GM21367 (cell line): ENCODE results near the gene PRR36.
A peak's percentile ranks its signal among the peaks of the same experiment; 100 is the strongest.

Experiments
- ATAC-seq: cut with Tn5 transposase; IDR thresholded peaks from one replicate; pipeline ENCODE4 v1.9.1; 2021; ENCODE audit not compliant: unreplicated experiment

Gene PRR36

DNA sequence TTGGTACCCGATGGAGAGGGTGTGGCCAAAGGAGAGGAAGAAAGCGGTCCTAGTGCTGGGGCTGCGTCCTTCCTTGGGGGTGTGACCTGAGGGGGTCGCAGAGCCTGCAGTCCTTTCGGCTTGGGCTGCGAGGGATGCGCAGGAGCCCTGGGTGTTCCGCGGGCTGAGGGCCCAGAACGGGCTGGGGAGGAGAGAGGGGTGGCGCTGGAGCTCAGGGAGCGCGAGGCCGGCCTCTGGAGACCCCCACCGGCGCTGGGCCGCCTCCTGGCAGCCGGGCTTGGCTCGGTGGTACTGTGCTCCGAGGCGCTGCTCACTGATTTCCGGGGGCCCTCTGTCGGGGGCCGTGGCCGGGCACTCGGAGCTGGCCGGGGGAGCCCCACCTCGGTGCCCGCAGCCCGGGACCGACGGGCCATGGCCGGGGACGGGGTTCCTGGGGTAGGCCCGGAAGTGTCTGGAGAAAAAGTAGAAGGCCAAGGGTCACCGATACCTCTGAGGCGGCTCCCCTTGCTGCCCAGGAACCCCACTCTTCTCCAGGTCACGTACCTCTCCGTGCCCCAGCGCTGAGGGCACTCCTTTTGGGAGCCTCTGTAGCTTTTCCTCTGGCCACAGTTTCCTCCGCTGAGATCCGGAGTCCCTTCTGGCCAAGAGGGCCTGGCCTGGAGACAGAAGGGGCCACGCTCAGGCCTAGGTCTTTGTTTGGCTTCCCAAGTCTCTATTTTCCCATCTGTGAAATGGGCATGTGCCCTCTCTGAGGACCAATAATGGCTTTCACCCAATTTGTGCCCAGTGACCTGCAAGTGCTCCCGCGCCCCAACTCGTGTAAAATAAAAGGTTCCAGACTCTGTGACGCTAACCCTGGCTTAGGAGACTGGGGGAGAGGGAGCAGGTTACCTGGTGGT is 1.6 kb downstream of the PRR36 start:
- no peak for ATAC-seq

DNA sequence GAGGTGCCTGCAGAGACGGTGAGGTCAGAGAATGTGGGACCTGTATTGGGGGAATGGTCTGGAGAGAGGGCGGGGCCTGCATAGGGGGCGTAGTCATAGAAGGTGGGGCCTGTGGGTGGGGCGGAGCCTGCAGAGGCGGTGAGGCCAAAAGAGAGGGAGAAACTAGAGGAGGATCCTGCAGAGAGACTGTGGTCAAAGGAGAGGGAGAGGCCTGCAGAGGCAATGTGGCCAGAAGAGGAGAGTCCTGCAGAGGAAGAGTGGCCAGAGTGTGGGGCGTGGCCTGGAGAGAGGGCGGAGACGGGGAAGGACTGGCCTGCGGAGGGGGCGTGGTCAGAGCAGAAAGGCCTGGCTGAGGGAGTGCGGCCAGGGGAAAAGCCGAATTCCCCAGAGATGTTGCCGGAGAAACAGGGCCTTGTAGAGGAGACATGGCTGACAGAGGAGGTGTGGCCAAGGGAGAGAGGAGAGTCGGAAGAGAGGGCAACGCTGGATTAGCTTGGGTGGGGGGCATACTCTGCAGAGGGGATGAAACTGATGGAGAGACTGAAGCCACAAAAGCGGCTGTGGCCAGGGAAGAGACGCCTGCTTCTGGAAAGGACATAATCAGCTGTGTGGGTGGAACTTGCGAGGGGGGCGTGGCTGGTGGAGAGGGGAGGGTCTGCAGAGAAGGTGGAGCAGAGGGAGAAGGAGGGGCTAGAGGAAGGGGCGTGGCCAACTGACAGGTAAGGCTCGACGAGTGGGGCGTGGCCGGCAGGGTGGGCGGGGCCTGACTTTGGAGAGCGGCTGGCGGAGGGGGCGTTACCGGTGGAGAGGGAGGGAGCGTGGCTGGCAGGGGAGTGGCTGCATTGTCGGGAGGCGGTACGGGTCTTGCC is 2.5 kb downstream of the PRR36 start:
- ATAC-seq, result no peak

DNA sequence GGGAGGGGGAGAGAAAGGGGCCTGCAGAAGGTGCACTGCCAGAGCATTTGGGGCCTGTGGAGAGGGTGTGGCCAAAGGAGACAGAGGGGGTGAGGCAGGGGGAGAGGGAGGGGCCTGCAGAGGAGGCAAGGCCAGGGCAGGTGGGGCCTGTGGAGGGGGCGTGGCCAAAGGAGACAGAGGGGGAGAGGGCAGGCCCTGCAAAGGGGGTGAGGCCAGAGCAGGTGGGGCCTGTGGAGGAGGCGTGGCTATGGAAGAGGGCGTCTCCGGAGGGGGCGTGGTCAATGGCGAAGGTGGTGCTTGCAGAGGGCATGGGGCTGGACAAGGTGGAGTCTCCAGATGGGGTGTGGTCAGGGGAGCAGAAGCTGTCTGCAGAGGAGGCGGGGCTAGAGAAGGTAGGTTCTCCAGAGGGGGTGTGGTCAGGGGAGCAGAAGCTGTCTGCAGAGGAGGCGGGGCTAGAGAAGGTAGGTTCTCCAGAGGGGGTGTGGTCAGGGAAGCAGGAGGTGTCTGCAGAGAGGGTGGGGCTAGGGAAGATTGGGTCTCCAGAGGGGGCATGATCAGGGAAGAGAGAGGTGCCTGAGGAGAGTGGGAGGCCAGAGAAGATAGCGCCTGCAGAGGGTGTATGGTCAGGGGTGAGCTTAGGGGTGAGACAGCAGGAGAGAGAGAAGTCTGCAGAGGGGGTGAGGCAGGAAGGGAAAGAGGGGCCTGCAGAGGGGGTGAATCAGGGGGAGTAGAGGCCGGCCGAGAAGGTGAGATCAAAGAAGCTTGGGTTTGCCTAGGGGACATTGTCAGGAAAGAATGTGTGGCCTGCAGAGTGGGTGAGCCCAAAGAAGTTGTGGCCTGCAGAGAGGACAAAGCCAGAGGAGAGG is 3.4 kb downstream of the PRR36 start:
- no peak for ATAC-seq

DNA sequence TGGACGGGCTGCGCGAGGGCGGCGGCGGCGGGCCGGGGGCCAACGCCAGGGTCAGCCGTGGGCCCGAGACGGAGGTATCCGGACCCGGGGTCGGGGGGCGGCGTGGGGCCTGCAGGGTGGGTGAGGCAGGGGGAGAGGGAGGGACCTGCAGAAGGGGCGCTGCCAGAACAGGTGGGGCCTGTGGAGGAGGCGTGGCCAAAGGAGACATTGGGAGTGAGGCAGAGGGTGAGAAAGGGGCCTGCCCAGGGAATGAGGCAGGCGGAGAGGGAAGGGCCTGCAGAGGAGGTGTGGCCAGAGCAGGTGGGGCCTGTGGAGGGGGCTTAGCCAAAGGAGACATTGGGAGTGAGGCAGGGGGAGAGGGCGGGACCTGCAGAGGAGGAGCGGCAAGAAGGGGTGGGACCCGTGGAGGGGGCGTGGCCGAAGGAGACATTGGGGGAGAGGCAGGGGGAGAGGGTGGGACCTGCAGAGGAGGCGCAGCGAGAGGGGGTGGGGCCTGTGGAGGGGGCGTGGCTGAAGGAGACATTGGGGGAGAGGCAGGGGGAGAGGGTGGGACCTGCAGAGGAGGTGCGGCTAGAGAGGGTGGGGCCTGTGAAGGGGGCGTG is 4.2 kb downstream of the PRR36 start:
- no peak for ATAC-seq

DNA sequence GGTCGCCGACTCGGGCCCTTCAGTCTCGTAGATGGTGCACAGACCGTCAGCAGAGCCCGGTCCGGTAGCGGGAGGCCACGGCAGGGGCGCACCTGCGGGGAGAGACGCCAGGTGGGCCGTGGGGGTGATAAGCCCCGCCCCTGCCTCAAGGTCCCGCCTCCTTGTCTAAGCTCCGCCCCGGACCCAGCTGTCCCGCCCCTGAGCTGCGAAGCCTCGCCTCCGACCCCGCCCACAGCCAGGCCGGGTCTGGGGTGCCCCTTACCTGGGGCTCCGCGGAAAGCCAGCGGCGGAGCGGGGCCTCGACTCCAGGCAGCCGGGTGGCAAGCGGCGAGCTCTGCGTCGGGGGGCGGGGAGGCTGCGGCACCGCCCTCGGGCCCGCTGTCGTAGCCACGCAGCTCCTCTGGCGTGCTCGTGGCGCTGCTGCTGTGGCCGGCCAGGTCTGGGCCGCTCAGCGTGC is 4.7 kb downstream of the PRR36 start:
- peak; percentile 25 for ATAC-seq

DNA sequence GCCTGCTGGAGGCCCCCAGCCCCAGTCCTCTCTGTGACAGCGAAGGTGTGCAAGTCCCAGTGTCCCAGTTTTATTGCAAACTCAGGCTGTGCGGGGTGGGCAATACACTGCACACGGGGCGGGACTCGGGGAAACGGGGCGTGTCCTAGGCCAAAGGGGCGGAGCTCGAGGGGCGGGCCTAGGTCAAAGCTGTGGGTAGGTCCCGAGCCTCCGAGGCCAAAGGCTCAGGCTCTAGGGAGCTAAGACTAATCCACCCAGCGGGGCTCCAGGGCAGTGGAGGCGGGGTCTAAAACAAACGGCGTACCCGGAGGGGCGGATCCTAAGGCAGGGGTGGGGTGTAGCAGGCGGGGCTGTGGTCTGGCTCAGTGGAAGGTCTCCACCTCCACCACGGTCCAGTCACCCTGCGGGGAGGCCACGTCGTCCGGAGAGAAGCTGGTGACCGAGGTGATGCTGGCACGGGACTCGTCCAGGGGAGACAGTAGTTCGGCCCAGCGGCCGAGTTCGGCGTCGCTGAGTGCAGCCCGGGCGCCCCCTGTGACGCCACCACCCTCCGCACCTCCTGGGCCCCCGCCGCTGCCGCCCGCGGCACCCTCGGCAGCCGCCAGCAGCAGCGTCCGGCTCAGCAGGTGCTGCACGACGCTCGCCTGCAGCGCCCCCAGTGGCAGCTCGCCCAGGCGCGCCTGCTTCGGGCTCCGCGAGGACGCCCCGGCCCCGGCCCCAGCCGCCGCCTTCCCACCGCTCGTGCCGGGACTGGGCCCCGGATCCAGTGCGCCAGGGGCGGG is 5.3 kb downstream of the PRR36 start:
- peak; percentile 42 for ATAC-seq

DNA sequence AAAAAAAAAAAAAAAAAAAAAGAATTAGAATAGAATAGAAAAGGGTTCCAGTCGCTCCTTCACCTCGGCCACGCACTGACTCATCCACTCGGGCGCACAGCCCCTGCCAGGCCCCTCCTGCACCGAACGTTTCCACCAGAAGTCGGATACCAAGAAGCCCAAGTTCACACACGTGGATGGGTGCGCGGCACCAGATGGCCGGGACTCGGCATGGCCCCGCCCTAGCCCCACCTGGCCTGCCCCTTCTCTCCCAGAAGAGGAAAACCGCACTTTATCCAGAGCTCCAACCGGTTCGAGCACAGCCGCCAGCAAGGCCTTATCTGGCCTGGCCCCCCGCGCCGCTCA is 5.9 kb downstream of the PRR36 start:
- no peak for ATAC-seq

DNA sequence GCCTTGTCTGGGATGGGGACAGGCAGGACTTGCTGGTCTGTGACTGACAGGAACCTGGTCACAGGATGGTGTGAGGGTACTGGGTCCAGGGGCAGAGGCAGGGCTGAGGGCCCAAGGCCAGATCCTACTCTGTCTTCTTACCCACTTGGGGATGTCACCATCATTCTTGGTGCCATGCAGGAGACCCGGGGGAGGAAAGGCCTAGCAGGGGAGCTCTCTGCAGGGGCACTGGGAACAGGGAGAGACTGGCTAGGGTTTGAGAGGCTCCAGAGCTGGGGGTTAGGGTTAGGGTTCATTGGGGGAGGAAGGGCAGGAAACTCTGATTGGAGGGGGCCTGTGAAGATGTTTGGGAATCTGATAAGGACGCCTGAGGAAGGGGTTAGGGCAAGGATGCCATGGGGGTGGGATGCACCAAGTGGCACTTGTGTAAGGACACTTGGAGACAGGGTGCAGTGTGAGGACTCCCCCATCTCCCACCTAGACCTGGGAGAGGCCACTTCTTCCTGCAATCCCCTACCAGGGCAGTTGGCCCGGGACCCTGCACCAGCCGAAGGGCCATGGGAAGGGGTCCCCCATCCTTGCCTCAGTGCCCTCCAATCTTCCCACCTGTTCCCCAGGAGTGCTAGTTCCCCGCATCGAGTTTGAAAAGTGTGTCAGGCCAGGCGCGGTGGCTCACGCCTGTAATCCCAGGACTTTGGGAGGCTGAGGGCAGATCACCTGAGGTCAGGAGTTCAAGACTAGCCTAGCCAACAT is 6.9 kb downstream of the PRR36 start:
- ATAC-seq, result no peak

DNA sequence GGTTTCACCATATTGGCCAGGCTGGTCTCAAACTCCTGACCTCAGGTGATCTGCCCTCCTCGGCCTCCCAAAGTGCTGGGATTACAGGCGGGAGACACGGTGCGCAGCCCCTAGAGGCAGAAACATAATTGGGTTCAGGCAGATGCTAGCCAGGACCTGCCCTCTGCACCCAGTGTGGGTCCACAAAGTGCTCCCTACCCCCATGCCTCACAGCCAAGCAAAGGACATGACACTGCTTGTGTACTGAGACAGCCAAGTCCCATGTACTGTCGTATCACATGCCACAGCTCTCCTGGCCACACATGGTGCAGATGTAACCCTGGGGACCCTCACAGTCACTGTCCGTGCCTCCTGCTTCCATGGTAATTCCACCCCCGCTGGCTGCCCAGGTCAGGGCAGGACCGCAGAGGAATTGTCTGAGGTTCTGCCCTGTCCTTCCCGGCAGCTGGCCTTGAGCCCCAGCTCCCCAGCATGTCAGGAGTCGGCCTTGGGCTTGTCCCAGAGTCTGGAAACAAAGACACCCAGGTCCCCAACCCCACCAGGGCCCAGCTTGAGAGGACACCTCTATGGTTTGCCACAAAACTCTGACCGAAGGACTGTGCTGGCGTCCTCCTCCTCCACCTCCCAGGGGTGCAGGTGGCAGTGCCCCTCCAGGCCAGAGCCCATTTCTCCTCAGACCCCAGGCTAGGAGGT is 7.6 kb downstream of the PRR36 start:
- ATAC-seq, result no peak

DNA sequence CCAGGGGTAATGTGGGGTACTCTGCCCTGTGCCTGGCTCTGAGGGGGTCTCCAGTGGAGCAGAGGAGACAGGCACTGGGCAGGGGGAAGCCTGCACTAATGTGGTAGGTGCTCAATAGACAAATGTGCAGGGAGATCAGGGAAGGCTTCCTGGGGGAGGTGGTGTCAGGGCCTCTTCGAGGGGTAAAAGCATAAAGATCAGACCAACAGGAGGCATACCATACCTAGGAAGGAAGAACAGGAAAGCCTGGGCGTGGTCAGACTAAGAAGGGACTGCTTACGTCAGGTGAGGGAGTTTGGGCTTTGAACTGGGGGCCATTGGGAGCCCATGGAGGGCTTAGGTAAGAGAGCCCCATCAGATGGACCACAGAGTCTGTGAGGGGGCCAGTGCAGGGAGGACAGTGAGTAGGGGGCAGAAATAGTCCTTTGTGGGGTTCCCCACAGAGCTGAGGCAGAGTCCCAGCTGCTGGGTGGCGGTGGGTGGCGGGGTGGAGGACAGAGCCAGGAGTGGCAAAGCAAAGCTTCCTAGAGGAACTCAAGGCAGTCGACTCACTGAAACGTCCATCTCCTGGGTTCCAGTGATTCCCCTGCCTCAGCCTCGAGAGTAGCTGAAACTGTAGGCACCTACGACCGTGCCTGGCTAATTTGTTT is 8.8 kb downstream of the PRR36 start:
- no peak for ATAC-seq

DNA sequence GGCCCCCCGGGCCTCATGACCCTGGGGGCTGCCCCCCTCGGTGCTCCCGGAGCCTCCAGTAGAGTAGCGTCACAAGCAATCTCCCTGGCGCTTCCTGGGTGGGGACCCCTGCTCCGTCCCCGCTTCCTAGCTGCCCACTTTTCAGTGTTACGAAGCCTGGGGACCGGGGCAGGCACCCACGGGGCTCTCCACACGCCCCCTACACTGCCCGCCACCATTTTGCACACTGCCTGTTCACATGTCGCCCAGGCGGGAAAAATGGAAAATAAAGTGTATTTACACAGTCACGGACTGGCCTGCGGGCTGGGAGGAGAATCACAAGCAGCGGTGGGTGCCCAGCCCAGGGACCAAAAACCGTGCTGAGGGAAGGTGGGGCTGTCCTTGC is 9.5 kb downstream of the PRR36 start:
- no peak for ATAC-seq

DNA sequence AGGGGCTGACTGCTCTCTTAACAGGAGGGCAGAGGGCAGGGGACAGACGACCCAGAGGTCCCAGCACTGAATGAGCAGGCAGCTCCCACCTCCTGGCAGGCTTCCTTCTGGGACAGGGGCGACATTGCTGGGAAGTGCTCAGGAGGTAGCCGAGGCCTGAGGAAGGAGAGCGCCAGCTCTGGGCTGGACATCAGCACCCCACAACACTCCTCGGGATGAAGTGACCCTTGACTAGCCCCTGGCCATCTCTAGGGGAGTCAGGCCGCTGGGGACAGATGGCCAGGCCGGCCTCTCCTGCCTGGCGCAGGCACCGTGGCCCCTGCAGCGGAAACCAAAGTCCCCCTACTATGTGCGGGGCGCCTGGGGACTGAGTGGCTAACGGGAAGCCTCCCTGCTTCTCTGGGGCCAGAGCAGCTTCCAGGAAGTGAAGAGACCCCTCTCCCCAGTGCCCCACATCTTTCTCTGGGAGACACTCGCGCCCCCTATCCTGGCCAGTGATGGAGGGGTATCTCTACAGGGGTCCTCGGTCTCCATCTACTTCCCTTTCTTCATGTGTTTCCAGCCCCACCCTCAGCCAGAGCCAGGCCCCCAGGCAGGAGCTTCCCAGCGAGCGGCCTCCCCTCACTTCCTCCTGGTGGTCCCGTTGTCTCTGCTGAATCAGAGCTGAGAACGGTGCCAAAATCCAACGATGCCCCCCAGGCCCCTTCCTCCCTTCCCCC is 10.1 kb downstream of the PRR36 start:
- ATAC-seq, result no peak

DNA sequence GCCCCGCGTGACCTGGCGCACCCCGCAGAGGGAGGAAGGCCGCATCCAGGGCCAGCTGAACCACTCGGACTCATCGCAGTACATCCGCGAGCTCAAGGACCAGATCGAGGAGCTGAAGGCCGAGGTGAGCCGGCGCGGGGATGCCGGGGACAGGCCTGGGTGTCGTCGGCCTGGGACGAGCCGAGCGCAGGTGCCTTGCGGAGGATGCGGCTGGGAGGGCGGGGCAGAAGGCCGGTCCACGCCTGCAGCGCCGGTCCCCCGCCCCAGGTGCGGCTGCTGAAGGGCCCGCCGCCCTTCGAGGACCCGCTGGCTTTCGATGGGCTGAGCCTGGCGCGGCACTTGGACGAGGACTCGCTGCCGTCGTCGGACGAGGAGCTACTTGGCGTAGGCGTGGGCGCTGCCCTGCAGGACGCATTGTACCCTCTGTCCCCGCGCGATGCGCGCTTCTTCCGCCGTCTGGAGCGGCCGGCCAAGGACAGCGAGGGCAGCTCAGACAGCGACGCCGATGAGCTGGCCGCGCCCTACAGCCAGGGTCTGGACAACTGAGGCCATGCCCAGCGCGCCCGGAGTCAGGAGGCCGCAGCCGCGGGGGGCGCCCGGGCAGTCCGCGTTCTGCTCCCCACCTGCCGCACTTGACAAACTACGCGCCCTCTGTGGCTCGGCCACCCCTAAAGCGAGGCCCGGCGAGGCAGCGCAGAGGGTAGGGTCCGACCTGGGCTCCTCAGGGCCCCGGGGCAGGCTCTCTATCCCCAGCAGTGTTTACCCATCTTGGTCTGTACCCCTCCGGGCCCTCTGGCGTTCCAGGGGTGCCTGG is 10.8 kb downstream of the PRR36 start:
- no peak for ATAC-seq

DNA sequence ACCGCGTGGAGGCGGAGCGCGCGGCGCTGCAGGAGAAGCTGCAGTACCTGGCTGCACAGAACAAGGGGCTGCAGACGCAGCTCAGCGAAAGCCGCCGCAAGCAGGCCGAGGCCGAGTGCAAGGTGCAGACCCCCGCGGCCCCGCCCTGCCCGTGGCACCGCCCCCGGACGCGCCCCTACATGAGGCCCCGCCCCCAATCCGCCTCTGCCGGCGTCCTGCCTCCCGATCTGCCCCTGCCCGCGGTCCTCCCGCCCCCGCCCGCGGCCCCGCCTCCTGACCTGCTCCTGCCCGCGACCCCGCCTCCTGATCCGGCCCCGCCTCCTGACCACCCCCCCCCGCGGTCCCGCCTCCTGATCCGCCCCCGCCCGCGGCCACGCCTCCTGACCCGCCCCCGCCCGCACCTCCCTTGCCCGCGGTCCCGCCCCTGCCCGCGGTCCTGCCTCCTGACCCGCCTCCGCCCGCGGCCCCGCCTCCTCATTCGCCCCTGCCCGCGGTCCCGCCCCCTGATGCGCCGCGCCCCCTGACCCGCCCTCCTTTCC is 11.7 kb downstream of the PRR36 start:
- no peak for ATAC-seq

DNA sequence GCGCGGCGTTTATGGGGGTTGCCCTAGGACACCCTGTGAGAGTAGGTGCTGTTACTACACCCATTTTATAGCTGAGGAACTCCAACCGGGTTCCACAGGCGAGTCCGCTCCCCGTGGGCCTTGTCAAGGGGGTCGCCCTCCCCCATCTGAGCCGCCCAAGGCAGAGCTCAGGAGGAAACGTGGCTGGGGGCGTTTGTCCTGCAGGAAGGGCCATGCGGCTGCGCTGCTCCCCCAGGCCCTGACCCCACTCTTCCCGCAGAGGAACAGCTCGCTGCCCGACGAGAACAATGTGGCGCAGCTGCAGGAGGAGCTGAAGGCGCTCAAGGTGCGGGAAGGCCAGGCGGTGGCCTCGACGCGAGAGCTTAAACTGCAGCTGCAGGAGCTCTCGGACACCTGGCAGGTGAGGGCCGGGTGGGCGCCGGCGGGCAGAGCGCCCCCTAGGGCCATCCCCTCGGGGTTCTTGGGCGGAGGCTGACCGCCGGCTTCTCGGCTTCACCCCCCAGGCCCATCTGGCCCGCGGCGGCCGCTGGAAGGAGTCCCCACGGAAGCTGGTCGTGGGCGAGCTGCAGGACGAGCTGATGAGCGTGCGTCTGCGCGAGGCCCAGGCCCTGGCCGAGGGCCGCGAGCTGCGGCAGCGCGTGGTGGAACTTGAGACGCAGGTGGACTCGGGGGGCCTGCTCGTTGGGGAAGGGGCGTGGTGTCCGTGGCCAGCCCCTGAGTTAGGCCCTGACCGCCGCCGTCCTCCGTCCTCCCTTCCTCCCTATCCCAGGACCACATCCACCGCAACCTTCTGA is 12.4 kb downstream of the PRR36 start:
- ATAC-seq, result no peak
